K562 (cell line): ENCODE results near the gene CPNE2. TPM values are rescaled to one million over a fixed set of nuclear protein-coding genes. Genes with fewer than 3 reads are reported as not detected.

Experiments
- ARNT ChIP-seq, 2 experiments: fragments of 450-650 bp; IDR thresholded peaks; 2 replicates each; pipeline ENCODE4 v1.6.1; 2016; ENCODE audit warnings: mild to moderate bottlenecking in 1 of 2
- CBX3 ChIP-seq, 2 experiments: IDR thresholded peaks; 1 replicate in 1 of 2; 2 replicates in 1 of 2; pipeline ENCODE4 v1.6.1; 2012; ENCODE audit warnings: inconsistent platforms in 2 of 2, low read length in 2 of 2, borderline replicate concordance in 1 of 2, control low read depth in 1 of 2
- EP300 ChIP-seq: IDR thresholded peaks from 2 replicates; pipeline ENCODE4 v1.6.1; 2012; ENCODE audit warnings: low read length, improper control_type of control experiment
- ESRRA ChIP-seq: fragments of 450-650 bp; IDR thresholded peaks from 2 replicates; pipeline ENCODE4 v1.6.1; 2014; ENCODE audit warnings: low read depth, mild to moderate bottlenecking, moderate library complexity, borderline replicate concordance
- ETS2 ChIP-seq: IDR thresholded peaks from 2 replicates; pipeline ENCODE4 v1.6.1; 2016; ENCODE audit warnings: borderline replicate concordance, missing genetic modification characterization, mild to moderate bottlenecking, moderate library complexity, missing compliant biosample characterization; ENCODE audit not compliant: poor library complexity, severe bottlenecking
- FOXP1 ChIP-seq: sonication (generic); formaldehyde crosslinking; IDR thresholded peaks from 2 replicates; pipeline ENCODE4 v1.8.0; 2022; ENCODE audit warnings: mild to moderate bottlenecking, missing genetic modification reagents
- GTF2E2 ChIP-seq: fragments of 200-800 bp; sonication (Bioruptor generic); IDR thresholded peaks from 2 replicates; pipeline ENCODE4 v1.6.1; 2016; ENCODE audit warnings: missing genetic modification characterization, missing compliant biosample characterization
- HNRNPH1 ChIP-seq: fragments of 200-400 bp; formaldehyde crosslinking; optimal IDR thresholded peaks from 2 replicates; pipeline ENCODE3; 2017; ENCODE audit warnings: low read depth, mild to moderate bottlenecking, low read length, moderate library complexity
- HNRNPUL1 ChIP-seq: fragments of 200-400 bp; formaldehyde crosslinking; IDR thresholded peaks from 2 replicates; pipeline ENCODE4 v1.6.1; 2017; ENCODE audit warnings: low read length
- KAT2B ChIP-seq: IDR thresholded peaks from one replicate; pipeline ENCODE4 v1.6.1; 2012; ENCODE audit warnings: low read depth, mild to moderate bottlenecking, control low read depth, inconsistent platforms, low read length, moderate library complexity
- KDM1A ChIP-seq, 2 experiments: fragments of 450-650 bp; IDR thresholded peaks; 2 replicates each; pipeline ENCODE4 v1.6.1; 2016; ENCODE audit warnings: mild to moderate bottlenecking in 2 of 2
- KLF1 ChIP-seq: fragments of 450-650 bp; IDR thresholded peaks from 2 replicates; pipeline ENCODE4 v1.6.1; 2016; ENCODE audit warnings: missing genetic modification characterization, missing compliant biosample characterization
- MAFF ChIP-seq: IDR thresholded peaks from 2 replicates; pipeline ENCODE4 v1.6.1; 2012; ENCODE audit warnings: low read length, improper control_type of control experiment
- MAFG ChIP-seq: fragments of 450-650 bp; conservative IDR thresholded peaks from 2 replicates; pipeline ENCODE4 v1.6.1; 2016; ENCODE audit warnings: missing genetic modification characterization, missing compliant biosample characterization
- MAFK ChIP-seq: IDR thresholded peaks from 2 replicates; pipeline ENCODE4 v1.6.1; 2011; ENCODE audit warnings: low read length, improper control_type of control experiment
- NCOA6 ChIP-seq: fragments of 450-650 bp; IDR thresholded peaks from 2 replicates; pipeline ENCODE4 v1.6.1; 2017; ENCODE audit warnings: mild to moderate bottlenecking
- NFXL1 ChIP-seq: fragments of 450-650 bp; formaldehyde crosslinking; IDR thresholded peaks from 2 replicates; pipeline ENCODE4 v1.4.0; 2021; ENCODE audit warnings: mild to moderate bottlenecking
- NR2C1 ChIP-seq, 2 experiments: fragments of 450-650 bp; IDR thresholded peaks; 2 replicates each; pipeline ENCODE4 v1.6.1; 2017; ENCODE audit warnings: mild to moderate bottlenecking in 2 of 2, antibody characterized with exemption in 1 of 2, inconsistent platforms in 1 of 2, missing compliant biosample characterization in 1 of 2, missing genetic modification characterization in 1 of 2
- NR2F6 ChIP-seq: fragments of 450-650 bp; formaldehyde crosslinking; IDR thresholded peaks from 2 replicates; pipeline ENCODE4 v1.4.0; 2020; ENCODE audit warnings: mild to moderate bottlenecking
- RAD21 ChIP-seq, 2 experiments: fragments of 250-450 bp in 1 of 2; fragments of 450-650 bp in 1 of 2; sonication (Bioruptor Pico) in 1 of 2; formaldehyde crosslinking in 1 of 2; IDR thresholded peaks in 1 of 2; conservative IDR thresholded peaks in 1 of 2; 2 replicates each; pipeline versions ENCODE4 v1.4.0 to v1.8.0; 2020 to 2022; ENCODE audit warnings: mild to moderate bottlenecking in 2 of 2, moderate library complexity in 1 of 2
- SRSF7 ChIP-seq: fragments of 200-400 bp; formaldehyde crosslinking; optimal IDR thresholded peaks from 2 replicates; pipeline ENCODE3; 2017; ENCODE audit warnings: mild to moderate bottlenecking, low read depth, low read length
- ZC3H4 ChIP-seq: sonication (generic); formaldehyde crosslinking; IDR thresholded peaks from 2 replicates; pipeline ENCODE4 v1.9.0; 2021; ENCODE audit warnings: missing genetic modification reagents, borderline replicate concordance
- ZFX ChIP-seq: sonication (generic); formaldehyde crosslinking; IDR thresholded peaks from 2 replicates; pipeline ENCODE4 v1.8.0; 2022; ENCODE audit warnings: mild to moderate bottlenecking, missing genetic modification reagents, moderate library complexity
- ZNF316 ChIP-seq: fragments of 450-650 bp; IDR thresholded peaks from 2 replicates; pipeline ENCODE4 v1.6.1; 2016
- ZNF507 ChIP-seq: conservative IDR thresholded peaks from 2 replicates; pipeline ENCODE4 v1.6.1; 2017; ENCODE audit warnings: missing genetic modification characterization, missing compliant biosample characterization
- ZNF57 ChIP-seq: fragments of 450-650 bp; formaldehyde crosslinking; IDR thresholded peaks from 2 replicates; pipeline ENCODE4 v1.4.0; 2020; ENCODE audit warnings: mild to moderate bottlenecking, moderate library complexity
- polyA plus RNA-seq, 8 experiments: library from polyadenylated mRNA; depleted of rRNA in 4 of 8; stranded (reverse) in 5 of 8; unstranded in 3 of 8; fragments of >200 nt; fragmentation: Nextera tagmentation in 2 of 8; fragmentation: Illumina TruSeq in 1 of 8; extraction: Ambion mirVana in 2 of 8; extraction: Trizol in 1 of 8; gene quantifications; 2 replicates each; pipeline versions ENCODE4 v1.2.1 to v1.2.3, GENCODE V29; 2011 to 2014; ENCODE audit warnings: inconsistent platforms in 1 of 8, missing spikeins in 1 of 8
- total RNA-seq, 7 experiments: library from RNA; depleted of rRNA in 6 of 7; stranded (reverse); fragments of >200 nt in 6 of 7; fragmentation: Illumina TruSeq in 2 of 7; extraction: Trizol in 2 of 7; gene quantifications; 2 replicates each; pipeline versions ENCODE4 v1.2.1 to v1.2.3, GENCODE V29; 2011 to 2021; ENCODE audit warnings: low replicate concordance in 1 of 7
- TF ChIP-seq, protein P1 (sequence below): sonication (generic); formaldehyde crosslinking; IDR thresholded peaks from 2 replicates; pipeline ENCODE4 v1.8.0; 2023; ENCODE audit warnings: mild to moderate bottlenecking, missing genetic modification reagents

Gene CPNE2
- total and polyA plus RNA-seq, 9 of the 15 experiments (the other 6 are each of a cell fraction or from before 2014, with no cell fraction given), result 3.0 to 13.9 (median 8.6) TPM

DNA sequence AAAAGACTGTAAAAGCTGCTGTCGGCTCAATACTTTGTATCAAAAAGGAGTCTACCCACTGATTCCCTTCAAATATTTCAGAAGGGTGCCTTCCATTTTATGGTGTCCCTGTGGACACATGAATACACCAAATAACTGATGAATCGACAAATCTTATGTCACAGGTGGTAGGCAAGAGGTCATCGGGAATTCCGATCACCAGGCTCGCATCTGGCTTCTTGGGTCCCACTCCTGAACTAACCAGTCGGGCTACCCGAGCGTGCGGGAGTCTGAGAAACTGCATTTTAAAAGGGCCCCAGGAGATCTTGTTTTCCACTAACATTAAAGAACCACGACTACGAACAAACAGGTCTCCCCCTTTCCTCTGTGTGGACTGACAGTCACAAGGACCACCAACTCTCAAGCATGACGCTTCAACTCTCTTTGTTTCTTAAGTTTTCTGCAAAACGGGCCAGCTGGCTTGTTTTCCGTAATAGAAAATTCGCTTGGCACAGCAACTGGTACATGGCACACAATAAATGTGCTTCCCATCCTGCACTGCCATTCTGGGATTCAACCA lies 92.6 kb downstream of the CPNE2 start (continued):
- TF ChIP-seq NR2C1 (IDR thresholded peaks at IDR 0.05) (no peak), NR2C1 (tag; IDR thresholded peaks at IDR 0.05) (no peak), NFXL1 (CRISPR knock-in tag) (no peak), KDM1A (IDR thresholded peaks at IDR 0.05) (no peak), HNRNPH1 (no peak), ZC3H4 (CRISPR knock-in tag) (no peak), ZFX (CRISPR knock-in tag) (no peak), ARNT (IDR thresholded peaks at IDR 0.05) (no peak), MAFG (peak; percentile 77), MAFK (peak; percentile 37; the same call in 1 of the 2 replicates), NR2F6 (CRISPR knock-in tag) (no peak), HNRNPUL1 (no peak), KLF1 (no peak), ZNF316 (peak; percentile 94), ETS2 (tag) (no peak), FOXP1 (CRISPR knock-in tag) (0 out of 2 replicates have a peak, but pooled peaks have one; percentile 18), CBX3 (IDR thresholded peaks at IDR 0.05; ENCODE audit: borderline replicate concordance in 1 of 2, low read length in 2 of 2) (no peak), EP300 (no peak), NCOA6 (no peak), ZNF57 (CRISPR knock-in tag) (no peak), KAT2B (no peak), GTF2E2 (tag) (0 out of 2 replicates have a peak, but pooled peaks have one; percentile 2), ESRRA (no peak), ZNF507 (tag) (no peak), RAD21 (CRISPR knock-in tag; conservative IDR thresholded peaks at IDR 0.05 in 1 of 2, IDR thresholded peaks at IDR 0.05 in 1 of 2) (no peak), SRSF7 (no peak), MAFF (peak; percentile 66)
- TF ChIP-seq, protein P1, sequence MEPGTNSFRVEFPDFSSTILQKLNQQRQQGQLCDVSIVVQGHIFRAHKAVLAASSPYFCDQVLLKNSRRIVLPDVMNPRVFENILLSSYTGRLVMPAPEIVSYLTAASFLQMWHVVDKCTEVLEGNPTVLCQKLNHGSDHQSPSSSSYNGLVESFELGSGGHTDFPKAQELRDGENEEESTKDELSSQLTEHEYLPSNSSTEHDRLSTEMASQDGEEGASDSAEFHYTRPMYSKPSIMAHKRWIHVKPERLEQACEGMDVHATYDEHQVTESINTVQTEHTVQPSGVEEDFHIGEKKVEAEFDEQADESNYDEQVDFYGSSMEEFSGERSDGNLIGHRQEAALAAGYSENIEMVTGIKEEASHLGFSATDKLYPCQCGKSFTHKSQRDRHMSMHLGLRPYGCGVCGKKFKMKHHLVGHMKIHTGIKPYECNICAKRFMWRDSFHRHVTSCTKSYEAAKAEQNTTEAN (CRISPR knock-in tag), result no peak
